B cell (primary cell): ENCODE results near the gene ELMO3.

ENCODE experiments used
- EZH2 ChIP-seq: IDR thresholded peaks from 2 replicates; pipeline ENCODE4 v1.6.1; 2012; ENCODE audit warnings: borderline replicate concordance, low read depth, mild to moderate bottlenecking, moderate library complexity, low read length; ENCODE audit not compliant: insufficient read depth, poor library complexity, severe bottlenecking
- TF ChIP-seq, protein P1 (sequence below): fragments of 200-600 bp; IDR thresholded peaks from one replicate; pipeline ENCODE4 v1.8.0; 2022; ENCODE audit warnings: antibody characterized with exemption, mild to moderate bottlenecking

DNA sequence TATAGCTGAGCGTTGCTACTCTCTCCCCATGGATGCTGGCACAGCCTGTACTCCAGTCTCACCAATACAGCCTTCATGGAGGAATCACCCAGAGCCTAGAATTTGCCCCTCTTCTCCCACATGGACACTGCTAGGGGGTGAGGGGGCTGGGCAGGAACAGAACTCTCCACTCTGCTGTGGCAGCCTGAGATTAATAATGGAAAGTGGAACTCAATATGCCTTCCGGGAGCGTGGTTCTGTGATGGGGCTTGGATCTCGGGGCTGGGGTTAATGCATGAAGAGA, 51.1 kb downstream of the ELMO3 start:
- TF ChIP-seq, protein P1, sequence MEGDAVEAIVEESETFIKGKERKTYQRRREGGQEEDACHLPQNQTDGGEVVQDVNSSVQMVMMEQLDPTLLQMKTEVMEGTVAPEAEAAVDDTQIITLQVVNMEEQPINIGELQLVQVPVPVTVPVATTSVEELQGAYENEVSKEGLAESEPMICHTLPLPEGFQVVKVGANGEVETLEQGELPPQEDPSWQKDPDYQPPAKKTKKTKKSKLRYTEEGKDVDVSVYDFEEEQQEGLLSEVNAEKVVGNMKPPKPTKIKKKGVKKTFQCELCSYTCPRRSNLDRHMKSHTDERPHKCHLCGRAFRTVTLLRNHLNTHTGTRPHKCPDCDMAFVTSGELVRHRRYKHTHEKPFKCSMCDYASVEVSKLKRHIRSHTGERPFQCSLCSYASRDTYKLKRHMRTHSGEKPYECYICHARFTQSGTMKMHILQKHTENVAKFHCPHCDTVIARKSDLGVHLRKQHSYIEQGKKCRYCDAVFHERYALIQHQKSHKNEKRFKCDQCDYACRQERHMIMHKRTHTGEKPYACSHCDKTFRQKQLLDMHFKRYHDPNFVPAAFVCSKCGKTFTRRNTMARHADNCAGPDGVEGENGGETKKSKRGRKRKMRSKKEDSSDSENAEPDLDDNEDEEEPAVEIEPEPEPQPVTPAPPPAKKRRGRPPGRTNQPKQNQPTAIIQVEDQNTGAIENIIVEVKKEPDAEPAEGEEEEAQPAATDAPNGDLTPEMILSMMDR, result no peak
- TF ChIP-seq EZH2, result no peak
